ENCODE results near the gene CLN3. TPM values are rescaled to one million over a fixed set of nuclear protein-coding genes. Genes with fewer than 3 reads are reported as not detected.

CLN3 gene
- total and polyA plus RNA-seq, 9 of the 15 experiments (the other 6 are each of a cell fraction or from before 2014, with no cell fraction given), result 2.5 to 27.1 (median 11.6) TPM

- TF ChIP-seq ZHX1 (conservative IDR thresholded peaks at IDR 0.05; ENCODE audit: low read length) (no peak), ZNF778 (CRISPR knock-in tag; IDR thresholded peaks at IDR 0.05) (no peak), MGA (IDR thresholded peaks at IDR 0.05) (no peak), ARID3A (IDR thresholded peaks at IDR 0.05; ENCODE audit: borderline replicate concordance, low read depth, low read length) (no peak), KLF6 (CRISPR knock-in tag; IDR thresholded peaks at IDR 0.05; ENCODE audit: borderline replicate concordance) (no peak), ETV5 (CRISPR knock-in tag; IDR thresholded peaks at IDR 0.05; ENCODE audit: low read depth) (peak; percentile 61; the same call in 1 of the 2 replicates), HNRNPUL1 (IDR thresholded peaks at IDR 0.05; ENCODE audit: low read length) (no peak), NEUROD1 (IDR thresholded peaks at IDR 0.05; ENCODE audit: borderline replicate concordance, low read depth, low read length, partially characterized antibody) (no peak), NUFIP1 (IDR thresholded peaks at IDR 0.05; ENCODE audit: partially characterized antibody) (no peak), ZNF311 (CRISPR knock-in tag; IDR thresholded peaks at IDR 0.05) (no peak), POLR2H (tag; IDR thresholded peaks at IDR 0.05; ENCODE audit: low read depth) (no peak)
Measured at GRCh38 chr16:28491230-28491969, 474 bp downstream of the CLN3 start (continued).
